HUES48 (cell line): ENCODE measurements around the gene TUBA4B.
"Not testable (repeated sequence)": the region's sequence is repeated elsewhere in the genome, so short reads cannot be mapped to it uniquely, and the experiment has no call there.

Experiments
- H3K27ac ChIP-seq: one replicate; pipeline ENCODE4 v1.7.0; 2013; ENCODE audit warnings: low read depth, low read length, inconsistent platforms
- H3K27me3 ChIP-seq: 2 replicates; pipeline ENCODE4 v1.6.1; 2013; ENCODE audit warnings: mild to moderate bottlenecking, low read length; ENCODE audit not compliant: control insufficient read depth, insufficient read depth
- H3K36me3 ChIP-seq: 2 replicates; pipeline ENCODE4 v1.6.1; 2013; ENCODE audit warnings: low read length; ENCODE audit not compliant: control insufficient read depth, insufficient read depth
- H3K4me1 ChIP-seq: 2 replicates; pipeline ENCODE4 v1.6.1; 2013; ENCODE audit warnings: mild to moderate bottlenecking, low read length; ENCODE audit not compliant: control insufficient read depth, insufficient read depth
- H3K4me3 ChIP-seq: 2 replicates; pipeline ENCODE4 v1.5.1; 2013; ENCODE audit warnings: mild to moderate bottlenecking, low read depth, low read length
- H3K9ac ChIP-seq: 2 replicates; pipeline ENCODE4 v1.6.1; 2013; ENCODE audit warnings: mild to moderate bottlenecking, low read depth, low read length, moderate library complexity
- H3K9me3 ChIP-seq: 2 replicates; pipeline ENCODE4 v1.6.1; 2013; ENCODE audit warnings: low read length; ENCODE audit not compliant: control insufficient read depth, insufficient read depth

TUBA4B gene

GRCh38 chr2:219309278-219309677 is 56.2 kb downstream of the TUBA4B start, which contains the start of gene PTPRN:
Gene PTPRN (minus strand): TSS chr2:219309401. CDS start chr2:219309332, 69 bp downstream.
- Histone ChIP-seq H3K9ac (no peak within 1 kb of the TSS), H3K27ac (peak within 1 kb of the TSS; percentile 42), H3K4me3 (peak within 1 kb of the TSS; percentile 72), H3K36me3 (no peaks in the 10 kb centered on the region), H3K4me1 (peaks cover 20% of the 10 kb centered on the region), H3K9me3 (no peaks in the 10 kb centered on the region), H3K27me3 (peaks cover 24% of the 10 kb centered on the region)

- H3K27ac ChIP-seq, H3K9ac ChIP-seq: not testable (repeated sequence)
These were observed 59.7 kb downstream of the TUBA4B start for GRCh38 chr2:219312683-219313263.

DNA sequence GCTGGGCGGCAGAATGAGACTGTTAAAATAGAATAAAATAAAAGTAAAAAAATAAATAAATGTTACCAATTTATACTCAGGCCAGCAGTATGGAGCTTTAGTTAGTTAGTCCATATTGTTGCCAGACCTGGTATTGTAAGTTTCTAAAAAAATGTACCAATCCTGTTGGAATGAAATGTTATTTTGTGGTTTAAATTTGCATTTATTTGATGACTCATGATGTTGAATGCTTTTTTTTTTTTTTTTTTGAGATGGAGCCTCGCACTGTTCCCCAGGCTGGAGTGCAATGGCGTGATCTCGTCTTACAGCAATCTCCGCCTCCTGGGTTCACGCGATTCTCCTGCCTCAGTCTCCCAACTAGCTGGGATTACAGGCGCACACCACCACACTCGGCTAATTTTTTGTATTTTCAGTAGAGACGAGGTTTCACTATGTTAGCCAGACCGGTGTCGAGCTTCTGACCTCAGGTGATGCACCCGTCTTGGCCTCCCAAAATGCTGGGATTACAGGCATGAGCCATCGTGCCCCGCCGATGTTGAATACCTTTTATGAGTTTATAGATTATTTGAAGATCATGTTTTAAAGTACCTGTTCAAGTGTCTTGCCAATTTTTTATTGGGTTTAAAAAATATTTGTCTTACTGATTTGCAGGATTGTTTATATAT is 61.9 kb downstream of the TUBA4B start:
- Histone ChIP-seq H3K27me3 (peaks cover 4% of the 10 kb centered on the region; the same call in 1 of the 2 replicates), H3K4me1 (peaks cover 7% of the 10 kb centered on the region), H3K27ac (no peak overlapping the region), H3K4me3 (no peak overlapping the region), H3K9ac (no peak overlapping the region), H3K9me3 (no peaks in the 10 kb centered on the region), H3K36me3 (no peaks in the 10 kb centered on the region)

More at GRCh38 chr2:219312683-219313263, 59.7 kb downstream of the TUBA4B start:
- H3K4me3 ChIP-seq, H3K36me3 ChIP-seq, H3K9me3 ChIP-seq: not testable (repeated sequence)
- Histone ChIP-seq H3K27me3 (peaks cover 12% of the 10 kb centered on the region), H3K4me1 (peaks cover 15% of the 10 kb centered on the region)
